HepG2 (cell line): Measurements from ENCODE around the gene OXLD1. TPM values are rescaled to one million over a fixed set of nuclear protein-coding genes. Genes with fewer than 3 reads are reported as not detected.

Experiments
- ARHGAP35 ChIP-seq: sonication (generic); formaldehyde crosslinking; IDR thresholded peaks from 2 replicates; pipeline ENCODE4 v1.9.0; 2022; ENCODE audit warnings: mild to moderate bottlenecking, inconsistent platforms, moderate library complexity, missing genetic modification reagents, borderline replicate concordance
- ELF1 ChIP-seq: sonication (generic); formaldehyde crosslinking; IDR thresholded peaks from 2 replicates; pipeline ENCODE4 v1.4.0; 2020; ENCODE audit warnings: missing genetic modification reagents
- GATAD1 ChIP-seq: IDR thresholded peaks from 2 replicates; pipeline ENCODE4 v1.6.1; 2016; ENCODE audit warnings: missing genetic modification reagents, missing compliant biosample characterization
- HDAC6 ChIP-seq: fragments of 200-600 bp; sonication (generic); IDR thresholded peaks from 2 replicates; pipeline ENCODE4 v1.7.0; 2017; ENCODE audit warnings: mild to moderate bottlenecking, antibody characterized with exemption, low read length, low read depth
- KLF12 ChIP-seq: sonication (generic); formaldehyde crosslinking; IDR thresholded peaks from 2 replicates; pipeline ENCODE4 v1.4.0; 2020; ENCODE audit warnings: missing genetic modification reagents, borderline replicate concordance
- POLR2G ChIP-seq: fragments of 200-400 bp; formaldehyde crosslinking; IDR thresholded peaks from 2 replicates; pipeline ENCODE4 v1.6.1; 2018; ENCODE audit warnings: mild to moderate bottlenecking, low read depth, low read length, moderate library complexity
- RBM39 ChIP-seq: fragments of 200-400 bp; formaldehyde crosslinking; IDR thresholded peaks from one replicate; pipeline ENCODE4 v1.6.1; 2018; ENCODE audit warnings: antibody characterized with exemption, mild to moderate bottlenecking, low read depth, low read length; ENCODE audit not compliant: poor library complexity, severe bottlenecking
- SMAD1 ChIP-seq: sonication (generic); formaldehyde crosslinking; IDR thresholded peaks from 2 replicates; pipeline ENCODE4 v1.4.0; 2020; ENCODE audit warnings: missing genetic modification reagents, low read depth, mild to moderate bottlenecking, borderline replicate concordance
- SMYD3 ChIP-seq: sonication (generic); formaldehyde crosslinking; IDR thresholded peaks from 2 replicates; pipeline ENCODE4 v1.8.1; 2023; ENCODE audit warnings: mild to moderate bottlenecking, missing genetic modification reagents
- polyA plus RNA-seq, 8 experiments: library from polyadenylated mRNA; depleted of rRNA in 3 of 8; stranded (reverse) in 7 of 8; unstranded in 1 of 8; fragments of >200 nt; fragmentation: Illumina TruSeq in 4 of 8; extraction: Trizol in 4 of 8; gene quantifications; 2 replicates each; pipeline versions ENCODE4 v1.2.1 to v1.2.3, GENCODE V29; 2011 to 2016; ENCODE audit warnings: low read depth in 4 of 8, missing spikeins in 1 of 8, mixed read lengths in 1 of 8; ENCODE audit not compliant: insufficient read depth in 1 of 8
- total RNA-seq, 5 experiments: library from RNA; depleted of rRNA; stranded (reverse); fragments of >200 nt; fragmentation: Illumina TruSeq; extraction: Trizol; gene quantifications; 2 replicates each; pipeline ENCODE4 v1.2.3, GENCODE V29; 2016; ENCODE audit warnings: low read depth in 1 of 5
- TF ChIP-seq, protein P1 (sequence below): IDR thresholded peaks from 2 replicates; pipeline ENCODE4 v1.6.1; 2016; ENCODE audit warnings: low read depth, missing genetic modification reagents, missing compliant biosample characterization
- TF ChIP-seq, protein P2 (sequence below): sonication (generic); formaldehyde crosslinking; IDR thresholded peaks from 2 replicates; pipeline ENCODE4 v1.4.0; 2020; ENCODE audit warnings: low read depth, missing genetic modification reagents
- TF ChIP-seq, protein P3 (sequence below): sonication (generic); formaldehyde crosslinking; IDR thresholded peaks from 2 replicates; pipeline ENCODE4 v1.4.0; 2020; ENCODE audit warnings: missing genetic modification reagents
- TF ChIP-seq, protein P4 (sequence below): sonication (generic); formaldehyde crosslinking; IDR thresholded peaks from 2 replicates; pipeline ENCODE4 v1.4.0; 2020; ENCODE audit warnings: missing genetic modification reagents

OXLD1 gene
- total and polyA plus RNA-seq, 2 of the 13 experiments (the other 11 are each of a cell fraction or from before 2014, with no cell fraction given) = 27.1 to 37.5 TPM

DNA sequence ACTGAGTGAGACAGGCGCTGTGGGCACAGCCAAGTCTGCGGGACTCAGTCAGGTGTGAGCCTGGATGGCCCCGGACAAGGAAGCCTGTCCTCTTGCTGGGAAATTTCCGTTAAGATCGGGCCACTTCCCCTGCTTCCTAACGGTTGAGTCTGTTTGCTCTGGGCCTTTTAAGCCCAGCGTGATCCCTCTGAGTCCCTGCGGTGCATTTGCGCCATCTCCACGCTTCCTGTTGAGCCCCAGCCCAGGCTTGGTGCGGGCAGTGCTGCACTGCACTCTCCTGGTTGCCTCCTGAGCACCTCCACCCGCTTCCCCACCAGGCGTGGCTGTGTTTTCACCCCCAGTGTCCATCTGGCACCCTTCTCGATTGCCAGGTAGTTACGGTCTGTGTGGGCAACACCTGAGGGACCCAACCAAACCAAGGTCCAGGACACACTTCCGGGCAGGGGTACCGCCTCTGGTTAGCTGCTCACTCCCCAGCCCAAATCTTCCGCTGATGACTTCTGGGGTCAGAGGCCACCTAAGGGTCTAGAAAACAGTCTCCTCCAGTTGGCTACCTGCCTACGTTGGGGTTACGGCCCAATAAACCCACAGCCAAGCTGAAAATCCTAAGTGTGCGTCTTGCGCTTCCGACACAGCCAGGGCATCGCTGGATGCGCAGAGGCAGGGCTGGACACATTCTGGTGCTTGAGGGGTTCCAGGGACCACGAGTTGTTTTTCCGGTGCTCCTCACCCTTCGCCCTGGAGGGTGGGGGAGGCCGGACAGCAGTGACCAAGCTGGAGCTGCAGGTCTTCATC lies 44.3 kb upstream of the OXLD1 start (continued):
- peak; percentile 65 for TF ChIP-seq POLR2G
- TF ChIP-seq HDAC6 = no peak
- TF ChIP-seq KLF12 = no peak
- TF ChIP-seq, protein P1, sequence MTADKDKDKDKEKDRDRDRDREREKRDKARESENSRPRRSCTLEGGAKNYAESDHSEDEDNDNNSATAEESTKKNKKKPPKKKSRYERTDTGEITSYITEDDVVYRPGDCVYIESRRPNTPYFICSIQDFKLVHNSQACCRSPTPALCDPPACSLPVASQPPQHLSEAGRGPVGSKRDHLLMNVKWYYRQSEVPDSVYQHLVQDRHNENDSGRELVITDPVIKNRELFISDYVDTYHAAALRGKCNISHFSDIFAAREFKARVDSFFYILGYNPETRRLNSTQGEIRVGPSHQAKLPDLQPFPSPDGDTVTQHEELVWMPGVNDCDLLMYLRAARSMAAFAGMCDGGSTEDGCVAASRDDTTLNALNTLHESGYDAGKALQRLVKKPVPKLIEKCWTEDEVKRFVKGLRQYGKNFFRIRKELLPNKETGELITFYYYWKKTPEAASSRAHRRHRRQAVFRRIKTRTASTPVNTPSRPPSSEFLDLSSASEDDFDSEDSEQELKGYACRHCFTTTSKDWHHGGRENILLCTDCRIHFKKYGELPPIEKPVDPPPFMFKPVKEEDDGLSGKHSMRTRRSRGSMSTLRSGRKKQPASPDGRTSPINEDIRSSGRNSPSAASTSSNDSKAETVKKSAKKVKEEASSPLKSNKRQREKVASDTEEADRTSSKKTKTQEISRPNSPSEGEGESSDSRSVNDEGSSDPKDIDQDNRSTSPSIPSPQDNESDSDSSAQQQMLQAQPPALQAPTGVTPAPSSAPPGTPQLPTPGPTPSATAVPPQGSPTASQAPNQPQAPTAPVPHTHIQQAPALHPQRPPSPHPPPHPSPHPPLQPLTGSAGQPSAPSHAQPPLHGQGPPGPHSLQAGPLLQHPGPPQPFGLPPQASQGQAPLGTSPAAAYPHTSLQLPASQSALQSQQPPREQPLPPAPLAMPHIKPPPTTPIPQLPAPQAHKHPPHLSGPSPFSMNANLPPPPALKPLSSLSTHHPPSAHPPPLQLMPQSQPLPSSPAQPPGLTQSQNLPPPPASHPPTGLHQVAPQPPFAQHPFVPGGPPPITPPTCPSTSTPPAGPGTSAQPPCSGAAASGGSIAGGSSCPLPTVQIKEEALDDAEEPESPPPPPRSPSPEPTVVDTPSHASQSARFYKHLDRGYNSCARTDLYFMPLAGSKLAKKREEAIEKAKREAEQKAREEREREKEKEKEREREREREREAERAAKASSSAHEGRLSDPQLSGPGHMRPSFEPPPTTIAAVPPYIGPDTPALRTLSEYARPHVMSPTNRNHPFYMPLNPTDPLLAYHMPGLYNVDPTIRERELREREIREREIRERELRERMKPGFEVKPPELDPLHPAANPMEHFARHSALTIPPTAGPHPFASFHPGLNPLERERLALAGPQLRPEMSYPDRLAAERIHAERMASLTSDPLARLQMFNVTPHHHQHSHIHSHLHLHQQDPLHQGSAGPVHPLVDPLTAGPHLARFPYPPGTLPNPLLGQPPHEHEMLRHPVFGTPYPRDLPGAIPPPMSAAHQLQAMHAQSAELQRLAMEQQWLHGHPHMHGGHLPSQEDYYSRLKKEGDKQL (CRISPR knock-in tag) = no peak
- TF ChIP-seq, protein P2, sequence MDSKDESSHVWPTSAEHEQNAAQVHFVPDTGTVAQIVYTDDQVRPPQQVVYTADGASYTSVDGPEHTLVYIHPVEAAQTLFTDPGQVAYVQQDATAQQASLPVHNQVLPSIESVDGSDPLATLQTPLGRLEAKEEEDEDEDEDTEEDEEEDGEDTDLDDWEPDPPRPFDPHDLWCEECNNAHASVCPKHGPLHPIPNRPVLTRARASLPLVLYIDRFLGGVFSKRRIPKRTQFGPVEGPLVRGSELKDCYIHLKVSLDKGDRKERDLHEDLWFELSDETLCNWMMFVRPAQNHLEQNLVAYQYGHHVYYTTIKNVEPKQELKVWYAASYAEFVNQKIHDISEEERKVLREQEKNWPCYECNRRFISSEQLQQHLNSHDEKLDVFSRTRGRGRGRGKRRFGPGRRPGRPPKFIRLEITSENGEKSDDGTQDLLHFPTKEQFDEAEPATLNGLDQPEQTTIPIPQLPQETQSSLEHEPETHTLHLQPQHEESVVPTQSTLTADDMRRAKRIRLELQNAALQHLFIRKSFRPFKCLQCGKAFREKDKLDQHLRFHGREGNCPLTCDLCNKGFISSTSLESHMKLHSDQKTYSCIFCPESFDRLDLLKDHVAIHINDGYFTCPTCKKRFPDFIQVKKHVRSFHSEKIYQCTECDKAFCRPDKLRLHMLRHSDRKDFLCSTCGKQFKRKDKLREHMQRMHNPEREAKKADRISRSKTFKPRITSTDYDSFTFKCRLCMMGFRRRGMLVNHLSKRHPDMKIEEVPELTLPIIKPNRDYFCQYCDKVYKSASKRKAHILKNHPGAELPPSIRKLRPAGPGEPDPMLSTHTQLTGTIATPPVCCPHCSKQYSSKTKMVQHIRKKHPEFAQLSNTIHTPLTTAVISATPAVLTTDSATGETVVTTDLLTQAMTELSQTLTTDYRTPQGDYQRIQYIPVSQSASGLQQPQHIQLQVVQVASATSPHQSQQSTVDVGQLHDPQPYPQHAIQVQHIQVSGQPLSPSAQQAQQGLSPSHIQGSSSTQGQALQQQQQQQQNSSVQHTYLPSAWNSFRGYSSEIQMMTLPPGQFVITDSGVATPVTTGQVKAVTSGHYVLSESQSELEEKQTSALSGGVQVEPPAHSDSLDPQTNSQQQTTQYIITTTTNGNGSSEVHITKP (CRISPR knock-in tag) = peak; percentile 50; the same call in 1 of the 2 replicates
- TF ChIP-seq, protein P3, sequence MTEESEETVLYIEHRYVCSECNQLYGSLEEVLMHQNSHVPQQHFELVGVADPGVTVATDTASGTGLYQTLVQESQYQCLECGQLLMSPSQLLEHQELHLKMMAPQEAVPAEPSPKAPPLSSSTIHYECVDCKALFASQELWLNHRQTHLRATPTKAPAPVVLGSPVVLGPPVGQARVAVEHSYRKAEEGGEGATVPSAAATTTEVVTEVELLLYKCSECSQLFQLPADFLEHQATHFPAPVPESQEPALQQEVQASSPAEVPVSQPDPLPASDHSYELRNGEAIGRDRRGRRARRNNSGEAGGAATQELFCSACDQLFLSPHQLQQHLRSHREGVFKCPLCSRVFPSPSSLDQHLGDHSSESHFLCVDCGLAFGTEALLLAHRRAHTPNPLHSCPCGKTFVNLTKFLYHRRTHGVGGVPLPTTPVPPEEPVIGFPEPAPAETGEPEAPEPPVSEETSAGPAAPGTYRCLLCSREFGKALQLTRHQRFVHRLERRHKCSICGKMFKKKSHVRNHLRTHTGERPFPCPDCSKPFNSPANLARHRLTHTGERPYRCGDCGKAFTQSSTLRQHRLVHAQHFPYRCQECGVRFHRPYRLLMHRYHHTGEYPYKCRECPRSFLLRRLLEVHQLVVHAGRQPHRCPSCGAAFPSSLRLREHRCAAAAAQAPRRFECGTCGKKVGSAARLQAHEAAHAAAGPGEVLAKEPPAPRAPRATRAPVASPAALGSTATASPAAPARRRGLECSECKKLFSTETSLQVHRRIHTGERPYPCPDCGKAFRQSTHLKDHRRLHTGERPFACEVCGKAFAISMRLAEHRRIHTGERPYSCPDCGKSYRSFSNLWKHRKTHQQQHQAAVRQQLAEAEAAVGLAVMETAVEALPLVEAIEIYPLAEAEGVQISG (CRISPR knock-in tag) = 0 out of 2 replicates have a peak, but pooled peaks have one; percentile 21
- peak; percentile 16 for TF ChIP-seq RBM39
- peak; percentile 29; the same call in 1 of the 2 replicates for TF ChIP-seq ELF1 (CRISPR knock-in tag)
- TF ChIP-seq GATAD1 = peak; percentile 54; the same call in 1 of the 2 replicates
- no peak for TF ChIP-seq SMAD1 (CRISPR knock-in tag)
- peak; percentile 31; the same call in 1 of the 2 replicates for TF ChIP-seq ARHGAP35 (CRISPR knock-in tag)
- TF ChIP-seq SMYD3 (CRISPR knock-in tag) = no peak
- TF ChIP-seq, protein P4, sequence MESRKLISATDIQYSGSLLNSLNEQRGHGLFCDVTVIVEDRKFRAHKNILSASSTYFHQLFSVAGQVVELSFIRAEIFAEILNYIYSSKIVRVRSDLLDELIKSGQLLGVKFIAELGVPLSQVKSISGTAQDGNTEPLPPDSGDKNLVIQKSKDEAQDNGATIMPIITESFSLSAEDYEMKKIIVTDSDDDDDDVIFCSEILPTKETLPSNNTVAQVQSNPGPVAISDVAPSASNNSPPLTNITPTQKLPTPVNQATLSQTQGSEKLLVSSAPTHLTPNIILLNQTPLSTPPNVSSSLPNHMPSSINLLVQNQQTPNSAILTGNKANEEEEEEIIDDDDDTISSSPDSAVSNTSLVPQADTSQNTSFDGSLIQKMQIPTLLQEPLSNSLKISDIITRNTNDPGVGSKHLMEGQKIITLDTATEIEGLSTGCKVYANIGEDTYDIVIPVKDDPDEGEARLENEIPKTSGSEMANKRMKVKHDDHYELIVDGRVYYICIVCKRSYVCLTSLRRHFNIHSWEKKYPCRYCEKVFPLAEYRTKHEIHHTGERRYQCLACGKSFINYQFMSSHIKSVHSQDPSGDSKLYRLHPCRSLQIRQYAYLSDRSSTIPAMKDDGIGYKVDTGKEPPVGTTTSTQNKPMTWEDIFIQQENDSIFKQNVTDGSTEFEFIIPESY (CRISPR knock-in tag) = peak; percentile 87
